Measurements from ENCODE around the gene EGR4.

EGR4 gene

GRCh38 chr2:73257021-73257420 is 36.3 kb downstream of the EGR4 start:
- no peak for DNase-seq (ENCODE audit: low read depth, low spot score)
- no CpG with 5 or more reads among the region's 2 CpGs for WGBS (ENCODE audit: insufficient coverage, insufficient read length)
- Histone ChIP-seq H3K27ac (ENCODE audit: low read length) (no peak overlapping the region), H3K27me3 (ENCODE audit: control insufficient read depth, insufficient read depth, low read length) (no peaks in the 10 kb centered on the region), H3K36me3 (ENCODE audit: control insufficient read depth, insufficient read depth, low read length) (peaks cover 18% of the 10 kb centered on the region), H3K9me3 (ENCODE audit: control insufficient read depth, insufficient read depth, low read length) (no peaks in the 10 kb centered on the region), H3K4me1 (ENCODE audit: control insufficient read depth, insufficient read depth, low read length) (peaks cover 3% of the 10 kb centered on the region; the same call in 1 of the 2 replicates), H3K4me3 (ENCODE audit: low read length) (no peak overlapping the region)

GRCh38 chr2:73256618-73256922 is 36.8 kb downstream of the EGR4 start:
- no CpG with 5 or more reads among the region's 1 CpG for WGBS (ENCODE audit: insufficient coverage, insufficient read length)
- Histone ChIP-seq H3K27ac (ENCODE audit: low read length) (no peak overlapping the region), H3K27me3 (ENCODE audit: control insufficient read depth, insufficient read depth, low read length) (no peaks in the 10 kb centered on the region), H3K4me1 (ENCODE audit: control insufficient read depth, insufficient read depth, low read length) (peaks cover 3% of the 10 kb centered on the region; the same call in 1 of the 2 replicates), H3K9me3 (ENCODE audit: control insufficient read depth, insufficient read depth, low read length) (no peaks in the 10 kb centered on the region), H3K4me3 (ENCODE audit: low read length) (no peak overlapping the region), H3K36me3 (ENCODE audit: control insufficient read depth, insufficient read depth, low read length) (peaks cover 20% of the 10 kb centered on the region)
- no peak for DNase-seq (ENCODE audit: low read depth, low spot score)

- H3K36me3 ChIP-seq (ENCODE audit: control insufficient read depth, insufficient read depth, low read length), result peaks cover 25% of the 10 kb centered on the region
Observed at GRCh38 chr2:73255907-73256617, 37.3 kb downstream of the EGR4 start.

GRCh38 chr2:73255007-73255644 is 38.2 kb downstream of the EGR4 start:
- no peak for DNase-seq (ENCODE audit: low read depth, low spot score)
- Histone ChIP-seq H3K36me3 (ENCODE audit: control insufficient read depth, insufficient read depth, low read length) (peaks cover 34% of the 10 kb centered on the region), H3K4me3 (ENCODE audit: low read length) (no peak overlapping the region), H3K9me3 (ENCODE audit: control insufficient read depth, insufficient read depth, low read length) (no peaks in the 10 kb centered on the region), H3K27me3 (ENCODE audit: control insufficient read depth, insufficient read depth, low read length) (no peaks in the 10 kb centered on the region), H3K27ac (ENCODE audit: low read length) (no peak overlapping the region), H3K4me1 (ENCODE audit: control insufficient read depth, insufficient read depth, low read length) (no peaks in the 10 kb centered on the region)
- WGBS (ENCODE audit: insufficient coverage, insufficient read length), result no CpG with 5 or more reads among the region's 4 CpGs

More at GRCh38 chr2:73255907-73256617, 37.3 kb downstream of the EGR4 start:
- H3K27ac ChIP-seq (ENCODE audit: low read length), result no peak overlapping the region
- WGBS (ENCODE audit: insufficient coverage, insufficient read length), result no CpG with 5 or more reads among the region's 5 CpGs
- DNase-seq (ENCODE audit: low read depth, low spot score), result no peak
- no peaks in the 10 kb centered on the region for H3K9me3 ChIP-seq (ENCODE audit: control insufficient read depth, insufficient read depth, low read length)
- H3K4me3 ChIP-seq (ENCODE audit: low read length), result no peak overlapping the region
- H3K27me3 ChIP-seq (ENCODE audit: control insufficient read depth, insufficient read depth, low read length), result no peaks in the 10 kb centered on the region
- H3K4me1 ChIP-seq (ENCODE audit: control insufficient read depth, insufficient read depth, low read length), result peaks cover 3% of the 10 kb centered on the region; the same call in 1 of the 2 replicates

- no peaks in the 10 kb centered on the region for H3K27me3 ChIP-seq (ENCODE audit: control insufficient read depth, insufficient read depth, low read length)
- H3K4me1 ChIP-seq (ENCODE audit: control insufficient read depth, insufficient read depth, low read length), result no peaks in the 10 kb centered on the region
- no peak overlapping the region for H3K27ac ChIP-seq (ENCODE audit: low read length)
- WGBS (ENCODE audit: insufficient coverage, insufficient read length), result no CpG with 5 or more reads among the region's 7 CpGs
- DNase-seq (ENCODE audit: low read depth, low spot score), result no peak
- H3K9me3 ChIP-seq (ENCODE audit: control insufficient read depth, insufficient read depth, low read length), result no peaks in the 10 kb centered on the region
- H3K4me3 ChIP-seq (ENCODE audit: low read length), result no peak overlapping the region
- H3K36me3 ChIP-seq (ENCODE audit: control insufficient read depth, insufficient read depth, low read length), result peaks cover 40% of the 10 kb centered on the region
Observed at GRCh38 chr2:73254343-73255006, 38.9 kb downstream of the EGR4 start.

GRCh38 chr2:73253901-73254300 is 39.4 kb downstream of the EGR4 start:
- no CpG with 5 or more reads among the region's 3 CpGs for WGBS (ENCODE audit: insufficient coverage, insufficient read length)
- peaks cover 39% of the 10 kb centered on the region for H3K36me3 ChIP-seq (ENCODE audit: control insufficient read depth, insufficient read depth, low read length)
- no peak overlapping the region for H3K27ac ChIP-seq (ENCODE audit: low read length)
- no peak for DNase-seq (ENCODE audit: low read depth, low spot score)
- no peaks in the 10 kb centered on the region for H3K9me3 ChIP-seq (ENCODE audit: control insufficient read depth, insufficient read depth, low read length)
- H3K4me1 ChIP-seq (ENCODE audit: control insufficient read depth, insufficient read depth, low read length), result no peaks in the 10 kb centered on the region
- no peaks in the 10 kb centered on the region for H3K27me3 ChIP-seq (ENCODE audit: control insufficient read depth, insufficient read depth, low read length)
- no peak overlapping the region for H3K4me3 ChIP-seq (ENCODE audit: low read length)

- Histone ChIP-seq H3K27ac (ENCODE audit: low read length) (no peak overlapping the region), H3K36me3 (ENCODE audit: control insufficient read depth, insufficient read depth, low read length) (peaks cover 39% of the 10 kb centered on the region), H3K9me3 (ENCODE audit: control insufficient read depth, insufficient read depth, low read length) (no peaks in the 10 kb centered on the region), H3K4me1 (ENCODE audit: control insufficient read depth, insufficient read depth, low read length) (no peaks in the 10 kb centered on the region), H3K4me3 (ENCODE audit: low read length) (no peak overlapping the region), H3K27me3 (ENCODE audit: control insufficient read depth, insufficient read depth, low read length) (no peaks in the 10 kb centered on the region)
- WGBS (ENCODE audit: insufficient coverage, insufficient read length), result no CpG with 5 or more reads among the region's 2 CpGs
- DNase-seq (ENCODE audit: low read depth, low spot score), result no peak
Observed at GRCh38 chr2:73253400-73253799, 39.9 kb downstream of the EGR4 start.

- H3K27me3 ChIP-seq (ENCODE audit: control insufficient read depth, insufficient read depth, low read length), result no peaks in the 10 kb centered on the region
- DNase-seq (ENCODE audit: low read depth, low spot score), result no peak
- H3K36me3 ChIP-seq (ENCODE audit: control insufficient read depth, insufficient read depth, low read length), result peaks cover 43% of the 10 kb centered on the region
- H3K9me3 ChIP-seq (ENCODE audit: control insufficient read depth, insufficient read depth, low read length), result no peaks in the 10 kb centered on the region
- H3K4me3 ChIP-seq (ENCODE audit: low read length), result no peak overlapping the region
- H3K4me1 ChIP-seq (ENCODE audit: control insufficient read depth, insufficient read depth, low read length), result no peaks in the 10 kb centered on the region
- no CpG with 5 or more reads among the region's 17 CpGs for WGBS (ENCODE audit: insufficient coverage, insufficient read length)
- H3K27ac ChIP-seq (ENCODE audit: low read length), result no peak overlapping the region
Observed at GRCh38 chr2:73252238-73253027, 40.9 kb downstream of the EGR4 start.

GRCh38 chr2:73250872-73251846 is 42.2 kb downstream of the EGR4 start:
- H3K36me3 ChIP-seq (ENCODE audit: control insufficient read depth, insufficient read depth, low read length), result peaks cover 54% of the 10 kb centered on the region
- no peak overlapping the region for H3K27ac ChIP-seq (ENCODE audit: low read length)
- no peaks in the 10 kb centered on the region for H3K9me3 ChIP-seq (ENCODE audit: control insufficient read depth, insufficient read depth, low read length)
- no CpG with 5 or more reads among the region's 17 CpGs for WGBS (ENCODE audit: insufficient coverage, insufficient read length)
- no peak for DNase-seq (ENCODE audit: low read depth, low spot score)
- no peak overlapping the region for H3K4me3 ChIP-seq (ENCODE audit: low read length)
- no peaks in the 10 kb centered on the region for H3K27me3 ChIP-seq (ENCODE audit: control insufficient read depth, insufficient read depth, low read length)
- no peaks in the 10 kb centered on the region for H3K4me1 ChIP-seq (ENCODE audit: control insufficient read depth, insufficient read depth, low read length)

Measured in iPS DF 6.9 (cell line).